Muscle of arm (tissue), 14 donors: ENCODE results near the gene CTAGE15. TPM values are rescaled to one million over a fixed set of nuclear protein-coding genes. Genes with fewer than 3 reads are reported as not detected.
"Not testable (repeated sequence)": the region's sequence is repeated elsewhere in the genome, so short reads cannot be mapped to it uniquely, and the experiment has no call there.

Source experiments
- DNase-seq: peaks from one replicate; pipeline ENCODE4 v3.0.0-alpha.2; 2013
- long read RNA-seq, 11 donors: transcript quantifications; one replicate each; lab custom pipeline, GENCODE V29; 2026
- polyA plus RNA-seq, 12 donors: library from polyadenylated mRNA; unstranded; fragments of 120-200 nt; gene quantifications; one replicate each; pipeline ENCODE4 v1.2.1, GENCODE V29; 2013; ENCODE audit not compliant: insufficient read length in 12 of 12

CTAGE15 gene
- polyA plus RNA-seq, result 1 to 10 TPM in 2 of 12 donors, under 1 TPM in 4, not detected in 6; 0.12 to 8.3 (median 0.75) TPM
- long read RNA-seq, donor 1, result 0 reads
- long read RNA-seq, donor 2, result 0 reads
- long read RNA-seq, donor 3, result 0 reads
- long read RNA-seq, donor 4, result 0 reads
- long read RNA-seq, donor 5, result 0 reads
- long read RNA-seq, donor 6, result 0 reads
- long read RNA-seq, donor 7, result 0 reads
- long read RNA-seq, donor 8, result 0 reads
- long read RNA-seq, donor 9, result 0 reads
- long read RNA-seq, donor 10, result 0 reads
- long read RNA-seq, donor 11, result 0 reads

- not testable (repeated sequence) for DNase-seq
Observed at GRCh38 chr7:143571501-143571900, at the start of gene CTAGE15. Gene CTAGE15, plus strand, starts transcription at chr7:143571801. Its CDS starts 17 bp downstream, at chr7:143571818.

GRCh38 chr7:143522309-143522916 is 49.2 kb upstream of the CTAGE15 start:
- DNase-seq, result not testable (repeated sequence)

- DNase-seq, result not testable (repeated sequence)
Observed at GRCh38 chr7:143531169-143531926, 40.3 kb upstream of the CTAGE15 start.

GRCh38 chr7:143531932-143532331 is 39.7 kb upstream of the CTAGE15 start:
- DNase-seq, result not testable (repeated sequence)

- not testable (repeated sequence) for DNase-seq
Observed at GRCh38 chr7:143533213-143533839, 38.3 kb upstream of the CTAGE15 start.

GRCh38 chr7:143536443-143536842 is 35.2 kb upstream of the CTAGE15 start:
- not testable (repeated sequence) for DNase-seq

GRCh38 chr7:143543288-143544038 is 28.1 kb upstream of the CTAGE15 start:
- DNase-seq, result not testable (repeated sequence)

GRCh38 chr7:143555968-143556367 is 15.6 kb upstream of the CTAGE15 start:
- not testable (repeated sequence) for DNase-seq

- DNase-seq, result not testable (repeated sequence)
Observed at GRCh38 chr7:143563306-143563705, 8.3 kb upstream of the CTAGE15 start.

- DNase-seq, result not testable (repeated sequence)
Observed at GRCh38 chr7:143566001-143566400, 5.6 kb upstream of the CTAGE15 start.

GRCh38 chr7:143588183-143588582 is 16.6 kb downstream of the CTAGE15 start:
- DNase-seq, result not testable (repeated sequence)

GRCh38 chr7:143589897-143590296 is 18.3 kb downstream of the CTAGE15 start:
- not testable (repeated sequence) for DNase-seq

- not testable (repeated sequence) for DNase-seq
Observed at GRCh38 chr7:143598086-143598485, 26.5 kb downstream of the CTAGE15 start.

- not testable (repeated sequence) for DNase-seq
Observed at GRCh38 chr7:143603549-143603948, 31.9 kb downstream of the CTAGE15 start.

GRCh38 chr7:143606088-143606487 is 34.5 kb downstream of the CTAGE15 start:
- DNase-seq, result not testable (repeated sequence)

- DNase-seq, result not testable (repeated sequence)
Observed at GRCh38 chr7:143615545-143615944, 43.9 kb downstream of the CTAGE15 start.

- not testable (repeated sequence) for DNase-seq
Observed at GRCh38 chr7:143617204-143617603, 45.6 kb downstream of the CTAGE15 start.

- DNase-seq, result not testable (repeated sequence)
Observed at GRCh38 chr7:143620058-143620457, 48.5 kb downstream of the CTAGE15 start.

- not testable (repeated sequence) for DNase-seq
Observed at GRCh38 chr7:143620646-143621045, 49.0 kb downstream of the CTAGE15 start, which contains the start of gene TCAF2. Gene TCAF2, plus strand, starts transcription at chr7:143620974.

GRCh38 chr7:143621175-143621574 is 49.6 kb downstream of the CTAGE15 start:
- DNase-seq, result not testable (repeated sequence)

- not testable (repeated sequence) for DNase-seq
Observed at GRCh38 chr7:143622130-143622529, 50.5 kb downstream of the CTAGE15 start.
